Activated T-helper 2 cell treated with anti-CD3 and anti-CD28 coated beads, Interferon-gamma antibody, Interleukin-2, Interleukin-4, amounts not matched to agents 10 μg/mL and 5 μg/mL and 100 μg/mL, durations not matched to agents 14 hours and 24 hours and 36 hours (primary cell): Measurements from ENCODE around the gene GPA33. TPM values are rescaled to one million over a fixed set of nuclear protein-coding genes. Genes with fewer than 3 reads are reported as not detected.
"Not testable (repeated sequence)": the region's sequence is repeated elsewhere in the genome, so short reads cannot be mapped to it uniquely, and the experiment has no call there.

Experiments
- DNase-seq: peaks from one replicate; pipeline ENCODE4 v3.0.0; 2021; ENCODE audit warnings: low spot score
- H3K27ac Mint-ChIP-seq: one replicate; pipeline ENCODE4 v1.8.0; 2021; ENCODE audit warnings: mixed read lengths
- H3K27me3 Mint-ChIP-seq: one replicate; pipeline ENCODE4 v1.8.0; 2021; ENCODE audit warnings: low read depth, mixed read lengths
- H3K36me3 Mint-ChIP-seq: one replicate; pipeline ENCODE4 v1.8.0; 2021; ENCODE audit warnings: low read depth, mixed read lengths
- H3K4me1 Mint-ChIP-seq: one replicate; pipeline ENCODE4 v1.8.0; 2021; ENCODE audit warnings: low read depth, mixed read lengths
- H3K4me3 Mint-ChIP-seq: one replicate; pipeline ENCODE4 v1.8.0; 2021; ENCODE audit warnings: low read depth, mild to moderate bottlenecking, moderate library complexity, mixed read lengths
- H3K9me3 Mint-ChIP-seq: one replicate; pipeline ENCODE4 v1.8.0; 2021; ENCODE audit warnings: mixed read lengths
- intact Hi-C: fragments of 100-400 bp; cut with micrococcal nuclease; formaldehyde crosslinking; loops from one replicate; pipeline ENCODE4 v1.15.1; 2023
- total RNA-seq: library from RNA; stranded (reverse); gene quantifications from 2 replicates; pipeline ENCODE4 v1.2.3, GENCODE V29; 2022

GPA33 gene
- total RNA-seq, 1 donor from 2014 or later: 0.09 TPM

GRCh38 chr1:167059045-167059808 is 30.9 kb downstream of the GPA33 start:
- H3K4me1 Mint-ChIP-seq: peaks cover 6% of the 10 kb centered on the region
- peak; percentile 48 for DNase-seq
- intact Hi-C loops: loop anchor here (1.0 to 2.0 kb wide), 2 partner anchors 86 to 149 kb away; no protein-coding TSS in a partner anchor
- H3K36me3 Mint-ChIP-seq: no peaks in the 10 kb centered on the region
- H3K27ac Mint-ChIP-seq: no peak overlapping the region
- H3K9me3 Mint-ChIP-seq: no peaks in the 10 kb centered on the region
- H3K4me3 Mint-ChIP-seq: no peak overlapping the region
- H3K27me3 Mint-ChIP-seq: no peaks in the 10 kb centered on the region

- Mint-ChIP-seq H3K36me3 (no peaks in the 10 kb centered on the region), H3K27ac (no peak overlapping the region), H3K9me3 (no peaks in the 10 kb centered on the region), H3K4me1 (peaks cover 6% of the 10 kb centered on the region), H3K27me3 (peaks cover 2% of the 10 kb centered on the region), H3K4me3 (no peak overlapping the region)
- DNase-seq: peak; percentile 28
- intact Hi-C loops: no loop called here
These were observed 32.9 kb downstream of the GPA33 start for GRCh38 chr1:167057241-167057688.

- DNase-seq: no peak
- intact Hi-C loops: no loop called here
- H3K36me3 Mint-ChIP-seq: no peaks in the 10 kb centered on the region
- H3K27ac Mint-ChIP-seq: no peak overlapping the region
- peaks cover 6% of the 10 kb centered on the region for H3K4me1 Mint-ChIP-seq
- H3K4me3 Mint-ChIP-seq: no peak overlapping the region
- no peaks in the 10 kb centered on the region for H3K9me3 Mint-ChIP-seq
- H3K27me3 Mint-ChIP-seq: peaks cover 2% of the 10 kb centered on the region
These were observed 33.5 kb downstream of the GPA33 start for GRCh38 chr1:167056529-167057231.

GRCh38 chr1:167054946-167055630 is 35.1 kb downstream of the GPA33 start:
- peaks cover 6% of the 10 kb centered on the region for H3K4me1 Mint-ChIP-seq
- H3K27me3 Mint-ChIP-seq: peaks cover 2% of the 10 kb centered on the region
- no peak for DNase-seq
- intact Hi-C loops: no loop called here
- no peak overlapping the region for H3K4me3 Mint-ChIP-seq
- H3K36me3 Mint-ChIP-seq: no peaks in the 10 kb centered on the region
- no peak overlapping the region for H3K27ac Mint-ChIP-seq
- no peaks in the 10 kb centered on the region for H3K9me3 Mint-ChIP-seq

- intact Hi-C loops: no loop called here
- Mint-ChIP-seq H3K4me3 (no peak overlapping the region), H3K9me3 (no peaks in the 10 kb centered on the region)
These were observed 35.6 kb downstream of the GPA33 start for GRCh38 chr1:167054531-167054930.

GRCh38 chr1:167052389-167052788 is 37.8 kb downstream of the GPA33 start:
- peaks cover 8% of the 10 kb centered on the region for H3K27me3 Mint-ChIP-seq
- intact Hi-C loops: no loop called here
- DNase-seq: no peak
- H3K36me3 Mint-ChIP-seq: no peaks in the 10 kb centered on the region
- H3K4me3 Mint-ChIP-seq: no peak overlapping the region
- H3K9me3 Mint-ChIP-seq: no peaks in the 10 kb centered on the region
- no peaks in the 10 kb centered on the region for H3K4me1 Mint-ChIP-seq
- H3K27ac Mint-ChIP-seq: no peak overlapping the region

More at GRCh38 chr1:167054531-167054930, 35.6 kb downstream of the GPA33 start:
- H3K4me1 Mint-ChIP-seq: peaks cover 6% of the 10 kb centered on the region
- H3K27ac Mint-ChIP-seq: no peak overlapping the region
- H3K27me3 Mint-ChIP-seq: peaks cover 2% of the 10 kb centered on the region
- no peak for DNase-seq
- H3K36me3 Mint-ChIP-seq: no peaks in the 10 kb centered on the region

- H3K36me3 Mint-ChIP-seq: no peaks in the 10 kb centered on the region
- no peak overlapping the region for H3K4me3 Mint-ChIP-seq
- H3K27me3 Mint-ChIP-seq: peaks cover 13% of the 10 kb centered on the region
- no peak overlapping the region for H3K27ac Mint-ChIP-seq
- H3K9me3 Mint-ChIP-seq: no peaks in the 10 kb centered on the region
- no peaks in the 10 kb centered on the region for H3K4me1 Mint-ChIP-seq
- intact Hi-C loops: no loop called here
- no peak for DNase-seq
These were observed 38.3 kb downstream of the GPA33 start for GRCh38 chr1:167051907-167052306.

- Mint-ChIP-seq H3K4me3 (peak overlapping the region; percentile 75), H3K36me3 (no peaks in the 10 kb centered on the region), H3K4me1 (peaks cover 18% of the 10 kb centered on the region), H3K9me3 (no peaks in the 10 kb centered on the region), H3K27ac (no peak overlapping the region), H3K27me3 (peaks cover 40% of the 10 kb centered on the region)
- DNase-seq: peak; percentile 71
- intact Hi-C loops: no loop called here
These were observed 46.3 kb downstream of the GPA33 start for GRCh38 chr1:167043752-167044488.

GRCh38 chr1:167033646-167034045 is 56.5 kb downstream of the GPA33 start:
- Mint-ChIP-seq H3K27ac (no peak overlapping the region), H3K4me3 (no peak overlapping the region), H3K36me3 (no peaks in the 10 kb centered on the region), H3K9me3 (no peaks in the 10 kb centered on the region), H3K27me3 (peaks cover 19% of the 10 kb centered on the region), H3K4me1 (no peaks in the 10 kb centered on the region)
- no peak for DNase-seq
- intact Hi-C loops: no loop called here

- peaks cover 46% of the 10 kb centered on the region for H3K27me3 Mint-ChIP-seq
- not testable (repeated sequence) for H3K36me3 Mint-ChIP-seq
These were observed 60.6 kb downstream of the GPA33 start for GRCh38 chr1:167029553-167029952.

GRCh38 chr1:167022384-167022783 is 67.8 kb downstream of the GPA33 start:
- intact Hi-C loops: no loop called here
- no peak overlapping the region for H3K4me3 Mint-ChIP-seq

More at GRCh38 chr1:167029553-167029952, 60.6 kb downstream of the GPA33 start:
- H3K4me1 Mint-ChIP-seq, DNase-seq, H3K27ac Mint-ChIP-seq, H3K9me3 Mint-ChIP-seq, intact Hi-C loops, H3K4me3 Mint-ChIP-seq: not testable (repeated sequence)

GRCh38 chr1:167016100-167016750 is 74.0 kb downstream of the GPA33 start:
- H3K4me1 Mint-ChIP-seq: no peaks in the 10 kb centered on the region
- no peak overlapping the region for H3K4me3 Mint-ChIP-seq
- intact Hi-C loops: no loop called here
- H3K9me3 Mint-ChIP-seq: no peaks in the 10 kb centered on the region
- H3K36me3 Mint-ChIP-seq: no peaks in the 10 kb centered on the region
- peaks cover 22% of the 10 kb centered on the region for H3K27me3 Mint-ChIP-seq
- no peak overlapping the region for H3K27ac Mint-ChIP-seq
- no peak for DNase-seq

More at GRCh38 chr1:167022384-167022783, 67.8 kb downstream of the GPA33 start:
- Mint-ChIP-seq H3K9me3 (no peaks in the 10 kb centered on the region), H3K27ac (no peak overlapping the region), H3K27me3 (peaks cover 33% of the 10 kb centered on the region), H3K4me1 (no peaks in the 10 kb centered on the region), H3K36me3 (no peaks in the 10 kb centered on the region)
- no peak for DNase-seq
